H9 (cell line): Measurements from ENCODE around the gene SPHKAP. TPM values are rescaled to one million over a fixed set of nuclear protein-coding genes. Genes with fewer than 3 reads are reported as not detected.

Experiments
- DNase-seq: peaks from one replicate; pipeline ENCODE4 v3.0.0-alpha.2; 2017
- H2AFZ ChIP-seq: one replicate; pipeline ENCODE4 v1.6.1; 2013; ENCODE audit warnings: mild to moderate bottlenecking, low read length, control low read depth, moderate library complexity
- H2AK5ac ChIP-seq: 2 replicates; pipeline ENCODE4 v1.6.1; 2013; ENCODE audit warnings: low read length, control low read depth, mixed read lengths; ENCODE audit not compliant: insufficient read length
- H2BK120ac ChIP-seq: one replicate; pipeline ENCODE4 v1.6.1; 2013; ENCODE audit warnings: low read depth, mild to moderate bottlenecking, low read length, control low read depth, inconsistent platforms; ENCODE audit not compliant: poor library complexity, severe bottlenecking
- H2BK12ac ChIP-seq: 2 replicates; pipeline ENCODE4 v1.6.1; 2013; ENCODE audit warnings: low read length, control low read depth, mixed read lengths, low read depth; ENCODE audit not compliant: insufficient read length
- H2BK15ac ChIP-seq: 2 replicates; pipeline ENCODE4 v1.6.1; 2013; ENCODE audit warnings: low read depth, low read length, control low read depth
- H2BK20ac ChIP-seq: one replicate; pipeline ENCODE4 v1.6.1; 2013; ENCODE audit warnings: low read depth, mild to moderate bottlenecking, low read length, control low read depth, inconsistent platforms; ENCODE audit not compliant: poor library complexity, severe bottlenecking
- H2BK5ac ChIP-seq: 2 replicates; pipeline ENCODE4 v1.6.1; 2013; ENCODE audit warnings: low read length, control low read depth, mixed read lengths; ENCODE audit not compliant: insufficient read length
- H3K14ac ChIP-seq: 2 replicates; pipeline ENCODE4 v1.6.1; 2013; ENCODE audit warnings: low read length, control low read depth; ENCODE audit not compliant: insufficient read depth
- H3K18ac ChIP-seq: 2 replicates; pipeline ENCODE4 v1.6.1; 2013; ENCODE audit warnings: low read depth, mild to moderate bottlenecking, mixed read lengths, low read length, control low read depth; ENCODE audit not compliant: insufficient read length
- H3K23ac ChIP-seq: 2 replicates; pipeline ENCODE4 v1.6.1; 2013; ENCODE audit warnings: low read length, control low read depth, mixed read lengths, low read depth; ENCODE audit not compliant: insufficient read length
- H3K23me2 ChIP-seq: 2 replicates; pipeline ENCODE4 v1.6.1; 2013; ENCODE audit warnings: low read depth, mild to moderate bottlenecking, mixed read lengths, low read length, control low read depth; ENCODE audit not compliant: insufficient read length, poor library complexity, severe bottlenecking
- H3K27ac ChIP-seq: 2 replicates; pipeline ENCODE4 v1.5.1; 2013; ENCODE audit warnings: low read length, control low read depth, mixed read lengths, low read depth; ENCODE audit not compliant: insufficient read length
- H3K27me3 ChIP-seq: 2 replicates; pipeline ENCODE4 v1.6.1; 2013; ENCODE audit warnings: low read length, control low read depth, inconsistent platforms; ENCODE audit not compliant: insufficient read depth
- H3K4ac ChIP-seq: 2 replicates; pipeline ENCODE4 v1.6.1; 2013; ENCODE audit warnings: low read depth, mild to moderate bottlenecking, control low read depth, inconsistent platforms, low read length, moderate library complexity
- H3K4me1 ChIP-seq: 2 replicates; pipeline ENCODE4 v1.6.1; 2013; ENCODE audit warnings: low read length, control low read depth, inconsistent platforms; ENCODE audit not compliant: insufficient read depth
- H3K4me2 ChIP-seq: 2 replicates; pipeline ENCODE4 v1.6.1; 2013; ENCODE audit warnings: low read length, control low read depth, mixed read lengths; ENCODE audit not compliant: insufficient read length, insufficient read depth
- H3K56ac ChIP-seq: 2 replicates; pipeline ENCODE4 v1.6.1; 2013; ENCODE audit warnings: low read depth, mild to moderate bottlenecking, mixed read lengths, low read length, control low read depth; ENCODE audit not compliant: insufficient read length
- H3K79me1 ChIP-seq: 2 replicates; pipeline ENCODE4 v1.6.1; 2013; ENCODE audit warnings: low read depth, mild to moderate bottlenecking, moderate library complexity, low read length, control low read depth, inconsistent platforms; ENCODE audit not compliant: insufficient read depth, poor library complexity, severe bottlenecking
- H3K79me2 ChIP-seq: 2 replicates; pipeline ENCODE4 v1.6.1; 2013; ENCODE audit warnings: low read length, control low read depth, inconsistent platforms; ENCODE audit not compliant: insufficient read depth
- H3K9ac ChIP-seq: 2 replicates; pipeline ENCODE4 v1.6.1; 2013; ENCODE audit warnings: low read length, control low read depth, mixed read lengths; ENCODE audit not compliant: insufficient read length; ENCODE audit errors: extremely low read depth
- H3K9me3 ChIP-seq: one replicate; pipeline ENCODE4 v1.6.1; 2013; ENCODE audit warnings: low read depth, low read length, inconsistent platforms; ENCODE audit not compliant: control insufficient read depth
- H3T11ph ChIP-seq: one replicate; pipeline ENCODE4 v1.6.1; 2013; ENCODE audit warnings: mild to moderate bottlenecking, low read length, control low read depth, inconsistent platforms
- H4K20me1 ChIP-seq: one replicate; pipeline ENCODE4 v1.6.1; 2013; ENCODE audit not compliant: control insufficient read depth, insufficient read length, insufficient read depth
- H4K5ac ChIP-seq: 2 replicates; pipeline ENCODE4 v1.6.1; 2013; ENCODE audit warnings: low read depth, mild to moderate bottlenecking, mixed read lengths, low read length, control low read depth; ENCODE audit not compliant: insufficient read length
- H4K8ac ChIP-seq: replicated peaks from 2 replicates; pipeline ENCODE4 v1.6.1; 2013; ENCODE audit warnings: low read length, control low read depth, mixed read lengths, low read depth; ENCODE audit not compliant: insufficient read length
- H4K91ac ChIP-seq: 2 replicates; pipeline ENCODE4 v1.6.1; 2013; ENCODE audit warnings: low read depth, mild to moderate bottlenecking, moderate library complexity, mixed read lengths, low read length, control low read depth; ENCODE audit not compliant: insufficient read length
- H3K27ac Mint-ChIP-seq, 3 experiments: 2 replicates in 2 of 3; 3 replicates in 1 of 3; pipeline ENCODE4 v1.8.0; 2020 to 2021; ENCODE audit warnings: mixed read lengths in 3 of 3, mild to moderate bottlenecking in 1 of 3, moderate library complexity in 1 of 3
- H3K27me3 Mint-ChIP-seq: 2 replicates; pipeline ENCODE4 v1.8.0; 2021; ENCODE audit warnings: low read depth, mild to moderate bottlenecking, moderate library complexity, mixed read lengths
- H3K36me3 Mint-ChIP-seq, 3 experiments: 2 replicates in 2 of 3; 3 replicates in 1 of 3; pipeline ENCODE4 v1.8.0; 2020 to 2021; ENCODE audit warnings: low read depth in 3 of 3, mixed read lengths in 3 of 3; ENCODE audit not compliant: insufficient read depth in 1 of 3
- H3K4me1 Mint-ChIP-seq, 2 experiments: 2 replicates each; pipeline ENCODE4 v1.8.0; 2020; ENCODE audit warnings: mixed read lengths in 2 of 2
- H3K4me3 Mint-ChIP-seq, 2 experiments: 2 replicates in 1 of 2; 3 replicates in 1 of 2; pipeline ENCODE4 v1.8.0; 2020 to 2021; ENCODE audit warnings: mild to moderate bottlenecking in 2 of 2, mixed read lengths in 2 of 2, moderate library complexity in 1 of 2
- H3K9me3 Mint-ChIP-seq, 2 experiments: 2 replicates in 1 of 2; 3 replicates in 1 of 2; pipeline ENCODE4 v1.8.0; 2020; ENCODE audit warnings: mild to moderate bottlenecking in 2 of 2, mixed read lengths in 2 of 2, moderate library complexity in 1 of 2
- CTCF ChIP-seq: fragments of 200-600 bp; sonication (generic); conservative IDR thresholded peaks from 3 replicates; pipeline ENCODE4 v1.8.0; 2021; ENCODE audit warnings: antibody characterized with exemption, mild to moderate bottlenecking
- WGBS: extraction: QIAGEN DNeasy Blood & Tissue Kit; methylation state at CpG from one replicate; pipeline ENCODE4 v1.1.7; 2013; ENCODE audit warnings: missing lambda C conversion rate, low lambda C conversion rate, mixed read lengths; ENCODE audit not compliant: insufficient read length; ENCODE audit errors: extremely low coverage; 5-methylcytosine and 5-hydroxymethylcytosine counted together
- total RNA-seq: library from RNA; stranded (reverse); gene quantifications from 2 replicates; pipeline ENCODE4 v1.2.1, GENCODE V29; 2021

Gene SPHKAP
- total RNA-seq, 1 experiment from 2014 or later: not detected

- H3K27ac ChIP-seq: no peak overlapping the region
- H3K4me2 ChIP-seq: no peak overlapping the region
- no peak overlapping the region for H4K5ac ChIP-seq
- H2BK20ac ChIP-seq: no peak overlapping the region
- no peaks in the 10 kb centered on the region for H3K9me3 Mint-ChIP-seq
- peak; percentile 82 for TF ChIP-seq CTCF
- no peaks in the 10 kb centered on the region for H3K36me3 Mint-ChIP-seq
- H3K4me1 Mint-ChIP-seq: no peaks in the 10 kb centered on the region
- H2AFZ ChIP-seq: no peak overlapping the region
- no CpG with 5 or more reads among the region's 5 CpGs for whole genome bisulfite sequencing
- no peaks in the 10 kb centered on the region for H3K4me1 ChIP-seq
- no peak overlapping the region for H3K18ac ChIP-seq
- no peaks in the 10 kb centered on the region for H3K79me2 ChIP-seq
- H3T11ph ChIP-seq: no peak overlapping the region
- no peak overlapping the region for H4K8ac ChIP-seq
- no peak for DNase-seq
- no peak overlapping the region for H3K4me3 Mint-ChIP-seq
- no peak overlapping the region for H3K14ac ChIP-seq
- H3K27me3 ChIP-seq: no peaks in the 10 kb centered on the region
- H3K56ac ChIP-seq: no peak overlapping the region
- no peaks in the 10 kb centered on the region for H3K79me1 ChIP-seq
- H3K4ac ChIP-seq: no peak overlapping the region
- no peak overlapping the region for H2BK12ac ChIP-seq
- H3K9ac ChIP-seq: no peak overlapping the region
- no peaks in the 10 kb centered on the region for H3K9me3 ChIP-seq
- H2AK5ac ChIP-seq: no peak overlapping the region
- no peaks in the 10 kb centered on the region for H3K23me2 ChIP-seq
- no peak overlapping the region for H3K27ac Mint-ChIP-seq
- no peak overlapping the region for H3K23ac ChIP-seq
- H2BK120ac ChIP-seq: no peak overlapping the region
- H3K27me3 Mint-ChIP-seq: no peaks in the 10 kb centered on the region
- H2BK5ac ChIP-seq: no peak overlapping the region
- H2BK15ac ChIP-seq: no peak overlapping the region
- no peaks in the 10 kb centered on the region for H4K20me1 ChIP-seq
- H4K91ac ChIP-seq: no peak overlapping the region
Measured at GRCh38 chr2:228039752-228040534, 141.5 kb downstream of the SPHKAP start.
